ENCODE results near the gene DYDC1.

DNA sequence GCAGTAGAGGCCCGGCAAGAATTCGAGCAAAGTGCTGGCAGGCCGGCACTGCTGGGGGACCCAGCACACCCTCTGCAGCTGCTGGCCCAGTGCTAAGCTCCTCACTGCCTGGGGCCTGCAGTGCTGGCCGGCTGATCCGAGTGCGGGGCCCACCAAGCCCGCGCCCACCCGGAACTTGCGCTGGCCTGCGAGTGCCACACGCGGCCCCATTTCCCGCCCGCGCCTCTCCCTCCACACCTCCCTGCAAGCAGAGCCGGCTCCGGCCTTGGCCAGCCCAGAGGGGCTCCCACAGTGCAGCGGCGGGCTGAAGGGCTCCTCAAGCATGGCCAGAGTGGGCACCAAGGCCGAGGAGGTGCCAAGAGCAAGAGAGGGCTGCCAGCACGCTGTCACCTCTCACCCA lies 3.1 kb upstream of the DYDC1 start:
- TF ChIP-seq, protein P1, sequence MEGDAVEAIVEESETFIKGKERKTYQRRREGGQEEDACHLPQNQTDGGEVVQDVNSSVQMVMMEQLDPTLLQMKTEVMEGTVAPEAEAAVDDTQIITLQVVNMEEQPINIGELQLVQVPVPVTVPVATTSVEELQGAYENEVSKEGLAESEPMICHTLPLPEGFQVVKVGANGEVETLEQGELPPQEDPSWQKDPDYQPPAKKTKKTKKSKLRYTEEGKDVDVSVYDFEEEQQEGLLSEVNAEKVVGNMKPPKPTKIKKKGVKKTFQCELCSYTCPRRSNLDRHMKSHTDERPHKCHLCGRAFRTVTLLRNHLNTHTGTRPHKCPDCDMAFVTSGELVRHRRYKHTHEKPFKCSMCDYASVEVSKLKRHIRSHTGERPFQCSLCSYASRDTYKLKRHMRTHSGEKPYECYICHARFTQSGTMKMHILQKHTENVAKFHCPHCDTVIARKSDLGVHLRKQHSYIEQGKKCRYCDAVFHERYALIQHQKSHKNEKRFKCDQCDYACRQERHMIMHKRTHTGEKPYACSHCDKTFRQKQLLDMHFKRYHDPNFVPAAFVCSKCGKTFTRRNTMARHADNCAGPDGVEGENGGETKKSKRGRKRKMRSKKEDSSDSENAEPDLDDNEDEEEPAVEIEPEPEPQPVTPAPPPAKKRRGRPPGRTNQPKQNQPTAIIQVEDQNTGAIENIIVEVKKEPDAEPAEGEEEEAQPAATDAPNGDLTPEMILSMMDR (IDR thresholded peaks at IDR 0.05), result no peak
- no peak for TF ChIP-seq POLR2A (IDR thresholded peaks at IDR 0.05)

All from lower leg skin (tissue), 3 donors.